GM18951 (cell line): ENCODE results near the gene DHRS13.
"Not testable (repeated sequence)": the region's sequence is repeated elsewhere in the genome, so short reads cannot be mapped to it uniquely, and the experiment has no call there.

Source experiments
- POLR2A ChIP-seq: IDR thresholded peaks from 4 replicates; pipeline ENCODE4 v1.6.1; 2011; ENCODE audit warnings: mild to moderate bottlenecking; ENCODE audit not compliant: insufficient read length, insufficient read depth; ENCODE audit errors: extremely low read depth
- in situ Hi-C: fragments of 300-500 bp; cut with MboI; formaldehyde crosslinking; loops from one replicate; pipeline ENCODE4 v1.12.0; 2022; ENCODE audit warnings: low sequenced_read_pairs, mixed read lengths, inconsistent platforms; ENCODE audit not compliant: unreplicated experiment

Gene DHRS13

GRCh38 chr17:28857905-28858800, 44.7 kb downstream of the DHRS13 start:
- TF ChIP-seq POLR2A: no peak
- in situ Hi-C loops: no loop called here

DNA sequence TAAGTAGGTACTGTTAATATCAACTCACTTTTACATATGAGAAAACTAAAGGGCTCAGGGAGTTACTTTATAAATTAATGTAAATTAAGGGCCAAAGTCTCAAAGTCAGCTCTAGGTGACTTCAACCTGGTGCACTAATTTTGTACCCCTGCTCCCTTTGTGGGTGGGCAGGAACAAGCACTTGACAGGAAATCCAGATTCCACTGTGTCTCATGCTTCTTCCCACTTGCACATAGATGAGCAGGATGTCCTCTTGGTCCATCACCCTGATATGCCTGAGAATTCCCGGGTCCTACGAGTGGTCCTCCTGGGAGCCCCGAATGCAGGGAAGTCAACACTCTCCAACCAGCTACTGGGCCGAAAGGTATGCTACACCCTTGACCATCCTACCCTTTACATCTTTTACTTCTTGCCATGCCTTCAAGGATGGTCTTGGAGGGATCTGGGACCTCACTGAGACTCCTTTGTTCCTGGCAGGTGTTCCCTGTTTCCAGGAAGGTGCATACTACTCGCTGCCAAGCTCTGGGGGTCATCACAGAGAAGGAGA, 46.8 kb downstream of the DHRS13 start:
- no peak for TF ChIP-seq POLR2A
- in situ Hi-C loops: no loop called here

- in situ Hi-C loops: no loop called here
- TF ChIP-seq POLR2A: no peak
Observed at GRCh38 chr17:28855336-28855679, 47.6 kb downstream of the DHRS13 start.

DNA sequence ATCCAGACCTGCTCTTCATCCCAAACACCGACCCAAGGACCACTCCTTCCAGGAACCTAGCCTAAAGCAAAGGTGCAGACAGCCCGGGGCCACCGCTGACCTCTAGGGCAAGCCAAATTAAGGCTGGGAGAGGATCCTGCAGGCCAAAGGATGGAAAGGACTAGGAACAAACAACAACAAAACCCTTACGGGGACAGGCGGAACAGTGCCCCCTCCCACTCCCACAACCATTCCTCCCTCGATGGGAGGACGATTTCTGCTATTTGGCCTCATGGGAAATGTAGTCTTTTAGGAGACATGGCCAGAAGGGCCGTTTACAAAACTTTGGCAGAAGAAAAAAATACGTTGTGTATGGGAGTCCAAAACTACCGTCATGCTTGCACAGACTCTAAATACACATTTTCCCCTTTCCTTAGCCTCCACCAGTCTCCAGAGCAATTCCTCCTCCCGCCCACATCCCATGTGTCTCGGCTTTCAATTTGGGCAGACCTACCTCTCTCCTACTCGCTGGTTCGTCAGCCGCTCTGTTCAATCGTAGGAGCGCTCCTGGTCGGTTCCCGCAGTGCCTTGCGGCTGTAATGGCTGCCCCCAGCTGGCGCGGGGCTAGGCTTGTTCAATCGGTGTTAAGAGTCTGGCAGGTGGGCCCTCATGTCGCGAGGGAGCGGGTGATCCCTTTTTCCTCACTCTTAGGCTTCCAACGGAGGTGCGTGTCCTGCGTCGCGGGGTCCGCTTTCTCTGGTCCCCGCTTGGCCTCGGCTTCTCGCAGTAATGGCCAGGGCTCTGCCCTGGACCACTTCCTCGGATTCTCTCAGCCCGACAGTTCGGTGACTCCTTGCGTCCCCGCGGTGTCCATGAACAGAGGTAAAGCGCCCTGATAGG, 48.2 kb downstream of the DHRS13 start, which contains the start of gene ERAL1:
Gene ERAL1, plus strand, starts transcription at position 560 of the 879 bp plus-strand sequence. Its CDS starts 19 bp downstream, at position 579.
- peak; percentile 80 for TF ChIP-seq POLR2A
- in situ Hi-C loops: no loop called here

DNA sequence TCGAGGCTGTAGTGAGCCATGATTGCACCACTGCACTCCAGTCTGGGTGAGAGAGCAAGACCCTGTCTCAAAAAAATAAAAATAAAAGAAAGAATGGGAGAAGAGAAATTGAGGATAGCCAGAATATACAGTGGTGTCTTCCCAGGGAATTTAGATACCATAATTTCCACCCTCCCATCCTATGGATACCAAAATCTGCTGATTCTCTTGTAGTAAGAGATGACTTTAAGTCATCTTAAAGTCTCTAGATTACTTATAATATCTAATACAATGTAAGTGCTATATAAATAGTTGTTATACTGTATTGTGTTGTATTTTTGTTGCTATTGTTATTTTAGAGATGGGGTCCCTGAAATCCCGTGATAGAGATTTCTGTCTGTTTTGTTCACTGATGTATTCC, 49.6 kb downstream of the DHRS13 start:
- in situ Hi-C loops: no loop called here
- no peak for TF ChIP-seq POLR2A

- in situ Hi-C loops: no loop called here
Observed at GRCh38 chr17:28849281-28849680, 53.6 kb downstream of the DHRS13 start.

DNA sequence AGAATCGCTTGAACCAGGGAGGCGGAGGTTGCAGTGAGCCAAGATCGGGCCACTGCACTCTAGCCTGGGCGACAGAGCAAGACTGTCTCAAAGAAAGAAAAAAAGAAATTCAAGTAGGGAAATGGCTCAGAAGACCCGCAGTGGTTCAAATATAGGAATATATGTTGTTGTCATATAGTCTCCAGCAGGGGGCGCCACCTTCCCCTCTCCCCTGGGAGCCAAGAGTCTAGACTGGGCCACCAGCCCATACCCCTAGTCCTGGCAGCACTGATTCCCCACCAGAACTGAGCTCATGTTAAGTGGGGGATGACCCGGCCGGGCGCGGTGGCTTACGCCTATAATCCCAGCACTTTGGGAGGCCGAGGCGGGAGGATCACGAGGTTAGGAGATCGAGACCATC, 54.2 kb downstream of the DHRS13 start:
- in situ Hi-C loops: not testable (repeated sequence)

More at GRCh38 chr17:28849281-28849680, 53.6 kb downstream of the DHRS13 start:
- no peak for TF ChIP-seq POLR2A
